Nephron progenitor cell (in vitro differentiated cells): ENCODE data around the gene GRM3.

Experiments
- DNase-seq: peaks from one replicate; pipeline ENCODE4 v3.0.0; 2021
- H3K27ac Mint-ChIP-seq: 2 replicates; pipeline ENCODE4 v1.8.0; 2021; ENCODE audit warnings: mild to moderate bottlenecking, moderate library complexity, mixed read lengths
- H3K27me3 Mint-ChIP-seq: 2 replicates; pipeline ENCODE4 v1.8.0; 2021; ENCODE audit warnings: mild to moderate bottlenecking, low read depth, mixed read lengths; ENCODE audit not compliant: poor library complexity
- H3K36me3 Mint-ChIP-seq: 2 replicates; pipeline ENCODE4 v1.8.0; 2021; ENCODE audit warnings: low read depth, mixed read lengths
- H3K4me1 Mint-ChIP-seq: 2 replicates; pipeline ENCODE4 v1.8.0; 2021; ENCODE audit warnings: mixed read lengths
- H3K4me3 Mint-ChIP-seq: 2 replicates; pipeline ENCODE4 v1.8.0; 2021; ENCODE audit warnings: mild to moderate bottlenecking, moderate library complexity, mixed read lengths
- H3K9me3 Mint-ChIP-seq: 2 replicates; pipeline ENCODE4 v1.8.0; 2021; ENCODE audit warnings: mild to moderate bottlenecking, moderate library complexity, mixed read lengths
- TF ChIP-seq, protein P1 (sequence below): fragments of 200-600 bp; sonication (generic); IDR thresholded peaks from 2 replicates; pipeline ENCODE4 v1.5.0; 2021; ENCODE audit warnings: antibody characterized with exemption

GRM3 gene

DNA sequence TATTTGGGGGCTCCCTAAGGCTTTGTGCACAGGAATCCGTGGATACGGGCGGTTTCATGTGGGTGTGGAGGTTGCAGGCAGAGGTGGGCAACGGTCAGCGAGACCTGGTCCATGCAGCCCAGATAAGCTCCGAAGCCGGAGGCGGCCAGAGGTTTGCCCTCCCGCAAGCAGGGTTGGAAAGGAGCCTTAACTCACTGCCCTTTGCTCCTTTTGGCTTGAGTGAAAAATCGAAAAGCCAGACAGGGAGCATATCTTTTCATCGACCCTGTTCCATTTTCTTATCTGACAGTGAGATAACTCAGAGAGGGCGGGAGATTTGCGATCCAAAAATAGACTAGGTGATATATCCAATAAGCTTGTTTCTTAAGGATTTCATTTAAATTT is 1.5 kb downstream of the GRM3 start:
- Mint-ChIP-seq H3K9me3 (no peaks in the 10 kb centered on the region), H3K27me3 (peaks cover 41% of the 10 kb centered on the region), H3K4me1 (peaks cover 17% of the 10 kb centered on the region), H3K36me3 (no peaks in the 10 kb centered on the region), H3K4me3 (peak overlapping the region; percentile 85), H3K27ac (no peak overlapping the region)
- peak; percentile 12 for DNase-seq
- TF ChIP-seq, protein P1, sequence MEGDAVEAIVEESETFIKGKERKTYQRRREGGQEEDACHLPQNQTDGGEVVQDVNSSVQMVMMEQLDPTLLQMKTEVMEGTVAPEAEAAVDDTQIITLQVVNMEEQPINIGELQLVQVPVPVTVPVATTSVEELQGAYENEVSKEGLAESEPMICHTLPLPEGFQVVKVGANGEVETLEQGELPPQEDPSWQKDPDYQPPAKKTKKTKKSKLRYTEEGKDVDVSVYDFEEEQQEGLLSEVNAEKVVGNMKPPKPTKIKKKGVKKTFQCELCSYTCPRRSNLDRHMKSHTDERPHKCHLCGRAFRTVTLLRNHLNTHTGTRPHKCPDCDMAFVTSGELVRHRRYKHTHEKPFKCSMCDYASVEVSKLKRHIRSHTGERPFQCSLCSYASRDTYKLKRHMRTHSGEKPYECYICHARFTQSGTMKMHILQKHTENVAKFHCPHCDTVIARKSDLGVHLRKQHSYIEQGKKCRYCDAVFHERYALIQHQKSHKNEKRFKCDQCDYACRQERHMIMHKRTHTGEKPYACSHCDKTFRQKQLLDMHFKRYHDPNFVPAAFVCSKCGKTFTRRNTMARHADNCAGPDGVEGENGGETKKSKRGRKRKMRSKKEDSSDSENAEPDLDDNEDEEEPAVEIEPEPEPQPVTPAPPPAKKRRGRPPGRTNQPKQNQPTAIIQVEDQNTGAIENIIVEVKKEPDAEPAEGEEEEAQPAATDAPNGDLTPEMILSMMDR = no peak

DNA sequence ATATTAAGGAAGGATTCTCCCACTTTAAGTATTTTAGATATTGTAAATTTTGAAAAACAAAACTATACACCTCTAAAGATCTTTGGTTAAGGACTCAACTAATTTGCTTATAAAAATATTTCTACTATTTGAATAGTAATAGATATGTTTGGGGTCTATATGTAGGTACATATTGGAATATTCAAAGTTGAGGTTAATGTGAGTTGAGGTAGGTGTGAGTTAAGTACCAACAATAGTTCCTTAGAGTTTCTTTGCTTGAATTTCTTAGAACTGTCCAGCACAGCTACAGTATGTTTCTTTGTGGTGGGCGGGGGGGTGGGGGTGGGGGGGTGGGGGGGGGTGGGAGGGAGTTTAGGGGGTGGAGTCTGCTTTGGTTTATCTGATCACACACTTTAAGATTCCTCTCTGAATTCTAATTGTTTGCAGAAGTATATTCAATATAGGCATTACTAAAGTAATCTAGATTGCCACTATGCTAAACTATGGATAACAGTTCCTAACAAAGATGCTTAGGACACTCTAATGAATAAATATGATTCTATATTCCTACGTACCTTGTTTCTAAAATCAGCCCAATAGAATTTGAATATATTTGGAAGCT is 2.1 kb downstream of the GRM3 start:
- H3K4me3 Mint-ChIP-seq = no peak overlapping the region
- DNase-seq = no peak
- TF ChIP-seq, protein P1 = no peak
- no peak overlapping the region for H3K27ac Mint-ChIP-seq
- H3K36me3 Mint-ChIP-seq = no peaks in the 10 kb centered on the region
- H3K4me1 Mint-ChIP-seq = peaks cover 17% of the 10 kb centered on the region
- H3K27me3 Mint-ChIP-seq = peaks cover 41% of the 10 kb centered on the region
- H3K9me3 Mint-ChIP-seq = no peaks in the 10 kb centered on the region

DNA sequence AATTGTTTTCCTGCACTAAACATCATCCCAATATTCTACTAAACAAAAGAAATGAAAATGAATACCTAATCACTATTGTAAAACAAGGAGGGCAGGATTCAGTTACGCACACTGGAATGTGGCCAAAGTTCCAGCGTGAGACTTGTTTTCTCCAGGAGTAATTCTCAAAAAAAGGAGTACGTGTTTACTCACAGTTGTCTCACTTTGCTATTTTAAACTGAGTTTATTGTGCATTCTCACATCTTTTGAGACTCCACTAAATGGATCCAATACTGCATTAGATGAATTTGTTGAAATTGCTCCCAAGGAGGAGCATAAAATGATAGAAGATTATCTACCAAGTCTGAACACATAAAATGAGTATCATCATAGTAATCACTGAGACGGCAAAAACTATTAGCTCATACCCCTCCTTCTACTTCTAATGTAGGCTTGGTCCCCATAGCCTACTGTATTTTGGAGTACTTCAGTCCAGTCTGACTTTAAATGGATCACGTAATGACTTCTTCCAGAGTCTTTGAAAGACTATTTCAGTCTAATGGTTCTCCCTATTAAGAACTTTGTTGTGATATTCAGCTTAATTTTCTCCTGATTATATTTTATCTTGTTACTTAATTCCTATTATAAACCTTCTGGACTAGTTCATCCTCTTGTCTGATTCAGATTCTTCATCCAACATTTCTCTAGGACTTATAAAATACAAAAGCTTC is 3.8 kb downstream of the GRM3 start:
- H3K4me1 Mint-ChIP-seq = peaks cover 17% of the 10 kb centered on the region
- H3K27ac Mint-ChIP-seq = no peak overlapping the region
- no peak for DNase-seq
- no peak overlapping the region for H3K4me3 Mint-ChIP-seq
- H3K9me3 Mint-ChIP-seq = no peaks in the 10 kb centered on the region
- H3K27me3 Mint-ChIP-seq = peaks cover 33% of the 10 kb centered on the region
- TF ChIP-seq, protein P1 = no peak
- H3K36me3 Mint-ChIP-seq = no peaks in the 10 kb centered on the region

DNA sequence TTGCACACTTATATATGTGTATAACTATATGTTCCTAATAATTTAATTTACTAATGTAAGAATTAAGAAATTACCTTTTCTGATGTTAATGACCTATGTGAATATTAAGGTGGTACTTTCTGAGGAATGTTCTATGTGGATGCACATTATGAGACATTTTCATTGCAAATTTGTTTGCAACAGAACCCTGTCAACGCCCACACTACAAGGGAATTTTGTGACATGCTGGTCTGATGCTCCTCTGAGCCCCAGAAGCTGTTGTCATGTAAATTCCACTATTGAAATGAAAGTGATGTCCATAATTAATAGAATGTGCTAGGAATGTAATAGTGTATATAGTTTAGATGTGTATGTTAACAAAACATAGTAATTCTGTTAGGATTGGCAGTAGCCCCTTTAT is 4.5 kb downstream of the GRM3 start:
- H3K9me3 Mint-ChIP-seq = no peaks in the 10 kb centered on the region
- H3K27me3 Mint-ChIP-seq = peaks cover 33% of the 10 kb centered on the region
- H3K36me3 Mint-ChIP-seq = no peaks in the 10 kb centered on the region
- H3K4me3 Mint-ChIP-seq = no peak overlapping the region
- no peak for DNase-seq
- no peak overlapping the region for H3K27ac Mint-ChIP-seq
- H3K4me1 Mint-ChIP-seq = peaks cover 17% of the 10 kb centered on the region
- TF ChIP-seq, protein P1 = no peak

DNA sequence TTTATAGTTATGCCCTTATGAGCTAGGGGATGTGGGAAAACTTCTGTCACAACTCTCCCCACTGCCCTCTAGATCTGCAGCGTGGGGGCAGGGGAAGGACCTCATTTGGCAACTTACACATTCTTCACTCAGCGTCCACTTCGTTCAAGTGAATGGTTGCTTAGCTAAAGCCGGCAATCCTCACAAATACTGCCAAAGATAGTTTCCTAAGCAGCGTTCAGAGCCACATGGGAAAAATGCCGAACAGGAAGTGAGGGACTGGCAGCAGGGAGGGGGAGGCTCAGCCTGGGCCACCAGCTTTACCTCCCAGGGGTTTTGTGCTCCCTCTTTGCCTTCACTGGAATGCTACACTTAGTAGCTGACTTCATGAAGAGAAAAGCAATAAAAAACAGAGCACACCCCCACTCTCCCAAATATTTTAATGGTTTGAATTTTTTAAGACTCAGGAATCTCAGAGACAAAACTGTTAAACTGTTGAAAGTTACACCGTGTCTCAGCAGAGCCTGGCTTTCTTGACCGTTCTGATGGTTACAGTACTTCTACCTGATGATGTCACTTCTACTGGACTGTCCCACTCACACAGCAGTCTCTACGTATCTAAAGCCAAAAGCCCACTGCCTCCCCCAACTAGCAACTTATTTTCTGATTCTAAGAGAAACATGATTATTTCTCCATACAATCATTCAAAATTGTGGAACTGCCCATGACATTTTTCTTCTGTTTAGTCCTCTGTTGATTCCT is 10.4 kb downstream of the GRM3 start:
- Mint-ChIP-seq H3K27ac (no peak overlapping the region), H3K9me3 (no peaks in the 10 kb centered on the region), H3K4me3 (no peak overlapping the region), H3K4me1 (peaks cover 8% of the 10 kb centered on the region), H3K36me3 (no peaks in the 10 kb centered on the region), H3K27me3 (no peaks in the 10 kb centered on the region)
- TF ChIP-seq, protein P1 = no peak
- DNase-seq = no peak
